HCT116 (cell line): Measurements from ENCODE around the gene HOXB1. TPM values are rescaled to one million over a fixed set of nuclear protein-coding genes. Genes with fewer than 3 reads are reported as not detected.

Source experiments
- ATAC-seq: fragments of 200-7000 bp; cut with Tn5 transposase; 2 replicates; pipeline ENCODE4 v1.9.1; 2020; ENCODE audit warnings: mild to moderate bottlenecking, moderate library complexity
- BruUV-seq: library from RNA; stranded (reverse); fragments of 400-500 nt; replicated peaks from 2 replicates; lab custom pipeline; 2021; lab: Mats Ljungman, UMichigan
- CTCF ChIA-PET: fragments of 300-600 bp; sonication (Branson Sonifier 250); formaldehyde crosslinking; loops from one replicate; lab custom pipeline; 2021; ENCODE audit warnings: antibody characterized with exemption; lab: Charles Lee
- POLR2A ChIA-PET: fragments of 300-600, 350-600 bp; sonication (Branson Sonifier 250); formaldehyde crosslinking; loops from one replicate; lab custom pipeline; 2021; ENCODE audit warnings: antibody characterized with exemption; lab: Charles Lee
- RAD21 ChIA-PET, 2 experiments: fragments of 300-600 bp; sonication (Branson Sonifier 250); formaldehyde crosslinking; loops; one replicate each; lab custom pipeline; 2023; ENCODE audit warnings: low total read pairs in 2 of 2; ENCODE audit not compliant: uncharacterized antibody in 2 of 2, unreplicated experiment in 2 of 2, low non-redundant PET in 1 of 2; lab: Charles Lee
- DNase-seq: peaks from one replicate; pipeline ENCODE4 v3.0.0-alpha.2; 2010; ENCODE audit warnings: low read depth, low spot score
- H2AFZ ChIP-seq: fragments of 200-600 bp; shearing (Covaris generic), sonication (generic); 2 replicates; pipeline ENCODE4 v1.6.1; 2017; ENCODE audit warnings: low read depth, mixed run types, mixed read lengths, antibody characterized with exemption, low read length; ENCODE audit not compliant: poor library complexity, severe bottlenecking
- H3K27ac ChIP-seq: 2 replicates; pipeline ENCODE4 v1.5.1; 2012; ENCODE audit warnings: low read depth, low read length
- H3K27me3 ChIP-seq: fragments of 200-600 bp; sonication (generic); 2 replicates; pipeline ENCODE4 v1.6.1; 2016; ENCODE audit warnings: mixed run types, low read length, mixed read lengths; ENCODE audit not compliant: insufficient read depth
- H3K36me3 ChIP-seq, 2 experiments: fragments of 200-500 bp in 1 of 2; fragments of 200-600 bp in 1 of 2; sonication (Bioruptor generic) in 1 of 2; sonication (generic) in 1 of 2; 2 replicates each; pipeline versions ENCODE4 v1.5.1 to v1.6.1; 2014 to 2016; ENCODE audit warnings: low read length in 2 of 2, inconsistent platforms in 1 of 2, mixed read lengths in 1 of 2, mixed run types in 1 of 2; ENCODE audit not compliant: insufficient read depth in 2 of 2, control insufficient read depth in 1 of 2
- H3K4me1 ChIP-seq, 2 experiments: fragments of 200-600 bp in 1 of 2; sonication (generic) in 1 of 2; 2 replicates each; pipeline versions ENCODE4 v1.5.1 to v1.6.1; 2012 to 2017; ENCODE audit warnings: low read length in 2 of 2, inconsistent platforms in 1 of 2, mild to moderate bottlenecking in 1 of 2, mixed read lengths in 1 of 2, mixed run types in 1 of 2, moderate library complexity in 1 of 2; ENCODE audit not compliant: insufficient read depth in 2 of 2, control insufficient read depth in 1 of 2
- H3K4me2 ChIP-seq: fragments of 200-600 bp; sonication (generic); 2 replicates; pipeline ENCODE4 v1.6.1; 2017; ENCODE audit warnings: mixed run types, low read length, mixed read lengths
- H3K4me3 ChIP-seq, 2 experiments: fragments of 200-600 bp in 1 of 2; sonication (generic) in 1 of 2; replicated peaks in 1 of 2; 2 replicates each; pipeline ENCODE4 v1.5.1; 2011 to 2016; ENCODE audit warnings: low read length in 2 of 2, control low read depth in 1 of 2, low read depth in 1 of 2, mild to moderate bottlenecking in 1 of 2, mixed read lengths in 1 of 2, mixed run types in 1 of 2
- H3K79me2 ChIP-seq: fragments of 200-600 bp; sonication (generic); 2 replicates; pipeline ENCODE4 v1.6.1; 2017; ENCODE audit warnings: mild to moderate bottlenecking, mixed run types, low read length, moderate library complexity, mixed read lengths; ENCODE audit not compliant: insufficient read depth
- H3K9ac ChIP-seq: fragments of 200-600 bp; sonication (generic); 2 replicates; pipeline ENCODE4 v1.6.1; 2016; ENCODE audit warnings: low read length, mixed read lengths
- H3K9me2 ChIP-seq: fragments of 200-600 bp; sonication (generic), shearing (Covaris generic); 2 replicates; pipeline ENCODE4 v1.6.1; 2017; ENCODE audit warnings: mixed run types, mild to moderate bottlenecking, moderate library complexity; ENCODE audit not compliant: insufficient read depth
- H3K9me3 ChIP-seq, 2 experiments: fragments of 200-500 bp in 1 of 2; fragments of 200-600 bp in 1 of 2; sonication (Bioruptor generic) in 1 of 2; sonication (generic) in 1 of 2; 2 replicates each; pipeline ENCODE4 v1.6.1; 2014 to 2017; ENCODE audit warnings: low read length in 2 of 2, mixed read lengths in 2 of 2, inconsistent platforms in 1 of 2, low read depth in 1 of 2, mild to moderate bottlenecking in 1 of 2, mixed run types in 1 of 2, moderate library complexity in 1 of 2; ENCODE audit not compliant: control insufficient read depth in 1 of 2, insufficient read depth in 1 of 2
- H4K20me1 ChIP-seq: fragments of 200-600 bp; sonication (generic), shearing (Covaris generic); 2 replicates; pipeline ENCODE4 v1.6.1; 2017; ENCODE audit warnings: mixed run types, mild to moderate bottlenecking, moderate library complexity; ENCODE audit not compliant: insufficient read depth
- ELF1 ChIP-seq: IDR thresholded peaks from 2 replicates; pipeline ENCODE4 v1.6.1; 2012; ENCODE audit warnings: low read depth, borderline replicate concordance
- EZH2 ChIP-seq: fragments of 200-600 bp; sonication (generic); IDR thresholded peaks from 2 replicates; pipeline ENCODE4 v1.6.1; 2017; ENCODE audit warnings: antibody characterized with exemption, mixed run types
- POLR2A ChIP-seq: IDR thresholded peaks from 2 replicates; pipeline ENCODE4 v1.7.0; 2011; ENCODE audit warnings: borderline replicate concordance; ENCODE audit not compliant: insufficient read depth, insufficient read length; ENCODE audit errors: extremely low read depth
- POLR2AphosphoS5 ChIP-seq: IDR thresholded peaks from 2 replicates; pipeline ENCODE4 v1.6.1; 2011; ENCODE audit warnings: mild to moderate bottlenecking, low read depth, low read length, moderate library complexity
- SRF ChIP-seq: IDR thresholded peaks from 2 replicates; pipeline ENCODE4 v1.6.1; 2012; ENCODE audit warnings: low read depth
- intact Hi-C: fragments of 100-400 bp; cut with micrococcal nuclease; formaldehyde crosslinking; loops from 2 replicates; pipeline ENCODE4 v1.10.0; 2022
- total RNA-seq: library from RNA; stranded (reverse); gene quantifications from one replicate; pipeline ENCODE4 v1.2.1, GENCODE V29; 2021; ENCODE audit not compliant: unreplicated experiment
- TF ChIP-seq, protein P1 (sequence below): IDR thresholded peaks from 2 replicates; pipeline ENCODE4 v1.6.1; 2011; ENCODE audit warnings: mild to moderate bottlenecking, low read length, moderate library complexity; ENCODE audit not compliant: insufficient replicate concordance; ENCODE audit errors: extremely low read depth

The HOXB1 gene
- total RNA-seq, 1 experiment from 2014 or later, result not detected

DNA sequence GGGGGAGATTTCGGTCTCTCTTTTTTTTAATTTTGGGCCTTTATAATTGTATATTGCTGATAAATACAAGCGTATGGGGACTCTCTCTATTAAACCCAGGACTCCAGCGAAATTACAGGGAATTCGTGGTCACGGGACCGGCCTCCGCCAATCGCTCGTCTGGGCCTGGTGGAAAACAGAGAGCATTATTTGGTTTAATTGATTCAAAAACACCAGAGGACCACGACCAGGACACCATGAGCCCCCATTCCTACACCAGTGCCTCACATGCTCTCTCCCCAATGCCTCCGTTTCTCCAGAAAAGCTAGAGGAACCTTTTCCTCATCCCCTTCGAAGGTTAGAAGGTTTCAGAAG lies 14.2 kb upstream of the HOXB1 start, which contains the start of gene HOXB2:
TSS of gene HOXB2 (minus strand) at position 88 of the 354 bp plus-strand sequence. CDS start 198 bp downstream, outside the sequence.
- ChIA-PET CTCF (no interaction called here), RAD21 (no interaction called here)
- Histone ChIP-seq H3K27me3 (no peaks in the 10 kb centered on the region), H3K4me2 (peak within 1 kb of the TSS; percentile 69), H3K9me3 (no peaks in the 10 kb centered on the region), H3K4me1 (peaks cover 0 to 10% of the 10 kb centered on the region in 2 experiments; a peak in 2 of 4 replicates), H3K9me2 (no peaks in the 10 kb centered on the region), H4K20me1 (no peaks in the 10 kb centered on the region), H3K79me2 (no peaks in the 10 kb centered on the region), H3K9ac (peak within 1 kb of the TSS; percentile 63), H2AFZ (no peak within 1 kb of the TSS)
- no peak for ATAC-seq
- BruUV-seq, result no TSS peak
- DNase-seq, result no peak
- TF ChIP-seq EZH2, result no peak
- TF ChIP-seq POLR2A, result no peak
- no peak for TF ChIP-seq ELF1
- no peak for TF ChIP-seq SRF
- TF ChIP-seq, protein P1, sequence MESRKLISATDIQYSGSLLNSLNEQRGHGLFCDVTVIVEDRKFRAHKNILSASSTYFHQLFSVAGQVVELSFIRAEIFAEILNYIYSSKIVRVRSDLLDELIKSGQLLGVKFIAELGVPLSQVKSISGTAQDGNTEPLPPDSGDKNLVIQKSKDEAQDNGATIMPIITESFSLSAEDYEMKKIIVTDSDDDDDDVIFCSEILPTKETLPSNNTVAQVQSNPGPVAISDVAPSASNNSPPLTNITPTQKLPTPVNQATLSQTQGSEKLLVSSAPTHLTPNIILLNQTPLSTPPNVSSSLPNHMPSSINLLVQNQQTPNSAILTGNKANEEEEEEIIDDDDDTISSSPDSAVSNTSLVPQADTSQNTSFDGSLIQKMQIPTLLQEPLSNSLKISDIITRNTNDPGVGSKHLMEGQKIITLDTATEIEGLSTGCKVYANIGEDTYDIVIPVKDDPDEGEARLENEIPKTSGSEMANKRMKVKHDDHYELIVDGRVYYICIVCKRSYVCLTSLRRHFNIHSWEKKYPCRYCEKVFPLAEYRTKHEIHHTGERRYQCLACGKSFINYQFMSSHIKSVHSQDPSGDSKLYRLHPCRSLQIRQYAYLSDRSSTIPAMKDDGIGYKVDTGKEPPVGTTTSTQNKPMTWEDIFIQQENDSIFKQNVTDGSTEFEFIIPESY, result no peak
- no peak for TF ChIP-seq POLR2AphosphoS5
- TF ChIP-seq, all 23 proteins: peak for 0
- intact Hi-C loops, result no loop called here
- POLR2A ChIA-PET, result no interaction called here
- Histone ChIP-seq H3K36me3 (peaks cover 0 to 2% of the 10 kb centered on the region in 2 experiments; a peak in 1 of 4 replicates), H3K27ac (no peak within 1 kb of the TSS), H3K4me3 (peak within 1 kb of the TSS; percentile 49 to 59)

GRCh38 chr17:48544349-48545021 lies 13.7 kb upstream of the HOXB1 start:
- ChIA-PET POLR2A (no interaction called here), CTCF (no interaction called here), RAD21 (no interaction called here)
- ATAC-seq (no peak), DNase-seq (no peak)
- Histone ChIP-seq H3K4me2 (peak overlapping the region; percentile 69), H3K36me3 (no peaks in the 10 kb centered on the region; a peak in 1 of 4 replicates), H2AFZ (no peak overlapping the region), H3K27me3 (no peaks in the 10 kb centered on the region), H3K9me3 (no peaks in the 10 kb centered on the region), H3K79me2 (no peaks in the 10 kb centered on the region), H3K9ac (no peak overlapping the region), H3K9me2 (no peaks in the 10 kb centered on the region), H3K4me3 (peak overlapping the region in 1 of 2 experiments; percentile 59; a peak in 1 of 4 replicates), H4K20me1 (no peaks in the 10 kb centered on the region), H3K27ac (no peak overlapping the region), H3K4me1 (peaks cover 0 to 10% of the 10 kb centered on the region in 2 experiments; a peak in 2 of 4 replicates)
- no TSS peak for BruUV-seq
- intact Hi-C loops, result no loop called here
- no peak for TF ChIP-seq POLR2A
- TF ChIP-seq, all 23 proteins: peak for 0
